Left lung (tissue), 10 donors: ENCODE data around the gene CREBL2. TPM values are rescaled to one million over a fixed set of nuclear protein-coding genes. Genes with fewer than 3 reads are reported as not detected.

Experiments
- ATAC-seq: fragments of 200-7000 bp; cut with Tn5 transposase; one replicate; pipeline ENCODE4 v1.9.1; 2020; ENCODE audit warnings: moderate library complexity
- DNase-seq, 4 donors: peaks; one replicate each; pipeline ENCODE4 v3.0.0-alpha.2; 2013 to 2020
- H3K27ac ChIP-seq, 2 donors: fragments of 200-600 bp; sonication (generic) in 1 of 2; one replicate each; pipeline versions ENCODE4 v1.5.0 to v1.8.0; 2020 to 2021
- H3K27me3 ChIP-seq, 2 donors: fragments of 200-600 bp; sonication (generic) in 1 of 2; one replicate each; pipeline versions ENCODE4 v1.5.0 to v1.8.0; 2020 to 2021
- H3K36me3 ChIP-seq, 2 donors: fragments of 200-600 bp; sonication (generic) in 1 of 2; one replicate each; pipeline versions ENCODE4 v1.5.0 to v1.8.0; 2020 to 2021
- H3K4me1 ChIP-seq, 2 donors: fragments of 200-600 bp; one replicate each; pipeline ENCODE4 v1.8.0; 2021
- H3K4me3 ChIP-seq, 2 donors: fragments of 200-600 bp; sonication (generic) in 1 of 2; one replicate each; pipeline versions ENCODE4 v1.5.0 to v1.8.0; 2020 to 2021; ENCODE audit warnings: mild to moderate bottlenecking in 1 of 2
- H3K9me3 ChIP-seq, 2 donors: fragments of 200-600 bp; sonication (generic) in 1 of 2; one replicate each; pipeline versions ENCODE4 v1.5.0 to v1.8.0; 2020 to 2021
- intact Hi-C, 2 donors: fragments of 100-400 bp; cut with DNase I; formaldehyde crosslinking; loops; one replicate each; pipeline versions ENCODE4 v1.11.2 to v1.14.2; 2022
- polyA plus RNA-seq, 6 donors: library from polyadenylated mRNA; unstranded; fragments of 120-200 nt; gene quantifications; one replicate each; pipeline ENCODE4 v1.2.1, GENCODE V29; 2013; ENCODE audit not compliant: insufficient read length in 6 of 6
- total RNA-seq, 2 donors: library from RNA; stranded (reverse); fragmentation: NEBNext Ultra II Directional; extraction: Animal tissue kit (Norgen Biotek cat#: 25700); gene quantifications; one replicate each; pipeline ENCODE4 v1.2.1, GENCODE V29; 2021
- TF ChIP-seq, protein P1 (sequence below), 2 donors: fragments of 200-600 bp; sonication (generic) in 1 of 2; IDR thresholded peaks; one replicate each; pipeline versions ENCODE4 v1.5.0 to v1.8.0; 2021; ENCODE audit warnings: antibody characterized with exemption in 2 of 2
- donor health status: DM: no; HTN: yes; CAD: no.
- donor health status: DM: no; HTN: no; CAD: no.

CREBL2 gene
- total and polyA plus RNA-seq, 8 donors = 23.9 to 35.9 (median 30.9) TPM

- no peaks in the 10 kb centered on the region for H3K4me1 ChIP-seq
- intact Hi-C loops = no loop called here
- H3K36me3 ChIP-seq = no peaks in the 10 kb centered on the region
- H3K27me3 ChIP-seq = no peaks in the 10 kb centered on the region
- H3K4me3 ChIP-seq = no peak overlapping the region
- no peak overlapping the region for H3K27ac ChIP-seq
- H3K9me3 ChIP-seq = no peaks in the 10 kb centered on the region
- DNase-seq (no peak), ATAC-seq (no peak)
- TF ChIP-seq, protein P1, sequence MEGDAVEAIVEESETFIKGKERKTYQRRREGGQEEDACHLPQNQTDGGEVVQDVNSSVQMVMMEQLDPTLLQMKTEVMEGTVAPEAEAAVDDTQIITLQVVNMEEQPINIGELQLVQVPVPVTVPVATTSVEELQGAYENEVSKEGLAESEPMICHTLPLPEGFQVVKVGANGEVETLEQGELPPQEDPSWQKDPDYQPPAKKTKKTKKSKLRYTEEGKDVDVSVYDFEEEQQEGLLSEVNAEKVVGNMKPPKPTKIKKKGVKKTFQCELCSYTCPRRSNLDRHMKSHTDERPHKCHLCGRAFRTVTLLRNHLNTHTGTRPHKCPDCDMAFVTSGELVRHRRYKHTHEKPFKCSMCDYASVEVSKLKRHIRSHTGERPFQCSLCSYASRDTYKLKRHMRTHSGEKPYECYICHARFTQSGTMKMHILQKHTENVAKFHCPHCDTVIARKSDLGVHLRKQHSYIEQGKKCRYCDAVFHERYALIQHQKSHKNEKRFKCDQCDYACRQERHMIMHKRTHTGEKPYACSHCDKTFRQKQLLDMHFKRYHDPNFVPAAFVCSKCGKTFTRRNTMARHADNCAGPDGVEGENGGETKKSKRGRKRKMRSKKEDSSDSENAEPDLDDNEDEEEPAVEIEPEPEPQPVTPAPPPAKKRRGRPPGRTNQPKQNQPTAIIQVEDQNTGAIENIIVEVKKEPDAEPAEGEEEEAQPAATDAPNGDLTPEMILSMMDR (IDR thresholded peaks at IDR 0.05) = no peak
These were observed 57.3 kb downstream of the CREBL2 start for GRCh38 chr12:12669020-12669419.

GRCh38 chr12:12671850-12672660 lies 60.4 kb downstream of the CREBL2 start:
- Histone ChIP-seq H3K27ac (no peak overlapping the region), H3K27me3 (no peaks in the 10 kb centered on the region), H3K36me3 (no peaks in the 10 kb centered on the region), H3K9me3 (no peaks in the 10 kb centered on the region), H3K4me3 (no peak overlapping the region), H3K4me1 (no peaks in the 10 kb centered on the region)
- TF ChIP-seq, protein P1 (IDR thresholded peaks at IDR 0.05) = no peak
- DNase-seq (no peak), ATAC-seq (no peak)
- intact Hi-C loops = no loop called here

- Histone ChIP-seq H3K27me3 (no peaks in the 10 kb centered on the region), H3K36me3 (no peaks in the 10 kb centered on the region), H3K4me1 (no peaks in the 10 kb centered on the region), H3K27ac (no peak overlapping the region), H3K9me3 (no peaks in the 10 kb centered on the region), H3K4me3 (no peak overlapping the region)
- intact Hi-C loops = no loop called here
- TF ChIP-seq, protein P1 (IDR thresholded peaks at IDR 0.05) = no peak
- ATAC-seq (no peak), DNase-seq (no peak)
These were observed 61.6 kb downstream of the CREBL2 start for GRCh38 chr12:12673296-12673695.

DNA sequence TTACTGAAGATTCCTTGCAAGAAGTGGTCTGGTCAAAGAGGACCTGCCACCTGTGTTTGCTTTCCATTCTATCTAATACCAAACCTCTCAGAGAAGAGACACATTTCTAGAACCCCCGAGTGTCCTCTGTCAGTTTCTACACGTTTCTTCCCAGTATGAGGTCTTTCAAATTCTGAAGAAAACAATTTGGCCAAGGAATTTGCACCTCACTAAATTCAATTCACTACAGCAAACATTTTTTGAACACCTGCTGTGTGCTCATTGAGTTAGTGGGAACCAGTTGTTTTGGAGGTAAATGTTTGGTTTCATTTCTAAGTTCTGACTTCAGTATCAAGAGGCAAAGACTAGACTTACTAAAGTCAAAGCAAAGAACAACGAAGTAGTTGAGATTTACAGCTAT lies 64.9 kb downstream of the CREBL2 start:
- no peak overlapping the region for H3K27ac ChIP-seq
- H3K27me3 ChIP-seq = no peaks in the 10 kb centered on the region
- DNase-seq (no peak), ATAC-seq (no peak)
- no peaks in the 10 kb centered on the region for H3K4me1 ChIP-seq
- no peak overlapping the region for H3K4me3 ChIP-seq
- intact Hi-C loops = no loop called here
- no peaks in the 10 kb centered on the region for H3K9me3 ChIP-seq
- TF ChIP-seq, protein P1 (IDR thresholded peaks at IDR 0.05) = no peak
- H3K36me3 ChIP-seq = no peaks in the 10 kb centered on the region

GRCh38 chr12:12681061-12681765 lies 69.5 kb downstream of the CREBL2 start:
- Histone ChIP-seq H3K27ac (no peak overlapping the region), H3K4me3 (no peak overlapping the region), H3K36me3 (no peaks in the 10 kb centered on the region), H3K27me3 (no peaks in the 10 kb centered on the region), H3K9me3 (no peaks in the 10 kb centered on the region), H3K4me1 (no peaks in the 10 kb centered on the region)
- intact Hi-C loops = no loop called here
- no peak for ATAC-seq
- no peak for DNase-seq
- TF ChIP-seq, protein P1 (IDR thresholded peaks at IDR 0.05) = no peak
